K562 (cell line): ENCODE data around the gene BCL2L12. TPM values are rescaled to one million over a fixed set of nuclear protein-coding genes. Genes with fewer than 3 reads are reported as not detected.

Experiments
- C11orf30 ChIP-seq: fragments of 450-650 bp; IDR thresholded peaks from 2 replicates; pipeline ENCODE4 v1.6.1; 2016; ENCODE audit warnings: low read depth, mild to moderate bottlenecking
- GABPB1 ChIP-seq: sonication (generic); formaldehyde crosslinking; IDR thresholded peaks from 2 replicates; pipeline ENCODE4 v1.8.0; 2022; ENCODE audit warnings: mild to moderate bottlenecking, missing genetic modification reagents
- HCFC1 ChIP-seq: IDR thresholded peaks from 2 replicates; pipeline ENCODE4 v1.6.1; 2012; ENCODE audit warnings: low read depth, low read length, improper control_type of control experiment
- HNRNPUL1 ChIP-seq: fragments of 200-400 bp; formaldehyde crosslinking; IDR thresholded peaks from 2 replicates; pipeline ENCODE4 v1.6.1; 2017; ENCODE audit warnings: low read length
- LARP7 ChIP-seq: fragments of 450-650 bp; IDR thresholded peaks from 2 replicates; pipeline ENCODE4 v1.6.1; 2016
- SIX5 ChIP-seq, 2 experiments: IDR thresholded peaks; 2 replicates each; pipeline ENCODE4 v1.6.1; 2011; ENCODE audit warnings: low read length in 2 of 2, borderline replicate concordance in 1 of 2, low read depth in 1 of 2, mild to moderate bottlenecking in 1 of 2, moderate library complexity in 1 of 2; ENCODE audit not compliant: insufficient read depth in 1 of 2
- ZC3H8 ChIP-seq: fragments of 450-650 bp; IDR thresholded peaks from 2 replicates; pipeline ENCODE4 v1.6.1; 2017
- ZNF217 ChIP-seq: sonication (generic); formaldehyde crosslinking; IDR thresholded peaks from 2 replicates; pipeline ENCODE4 v1.8.0; 2022; ENCODE audit warnings: mild to moderate bottlenecking, missing genetic modification reagents
- polyA plus RNA-seq, 8 experiments: library from polyadenylated mRNA; depleted of rRNA in 4 of 8; stranded (reverse) in 5 of 8; unstranded in 3 of 8; fragments of >200 nt; fragmentation: Nextera tagmentation in 2 of 8; fragmentation: Illumina TruSeq in 1 of 8; extraction: Ambion mirVana in 2 of 8; extraction: Trizol in 1 of 8; gene quantifications; 2 replicates each; pipeline versions ENCODE4 v1.2.1 to v1.2.3, GENCODE V29; 2011 to 2014; ENCODE audit warnings: inconsistent platforms in 1 of 8, missing spikeins in 1 of 8
- total RNA-seq, 7 experiments: library from RNA; depleted of rRNA in 6 of 7; stranded (reverse); fragments of >200 nt in 6 of 7; fragmentation: Illumina TruSeq in 2 of 7; extraction: Trizol in 2 of 7; gene quantifications; 2 replicates each; pipeline versions ENCODE4 v1.2.1 to v1.2.3, GENCODE V29; 2011 to 2021; ENCODE audit warnings: low replicate concordance in 1 of 7
- TF ChIP-seq, protein P1 (sequence below): fragments of 250-450 bp; sonication (Bioruptor Pico); IDR thresholded peaks from 2 replicates; pipeline ENCODE4 v1.8.0; 2022; ENCODE audit warnings: moderate library complexity, mild to moderate bottlenecking, inconsistent platforms
- TF ChIP-seq, protein P2 (sequence below), 3 experiments: fragments of 200-800 bp in 1 of 3; sonication (Bioruptor generic) in 1 of 3; sonication (generic) in 1 of 3; formaldehyde crosslinking in 1 of 3; IDR thresholded peaks; 2 replicates each; pipeline versions ENCODE4 v1.6.1 to v1.8.0; 2016 to 2022; ENCODE audit warnings: mild to moderate bottlenecking in 2 of 3, missing compliant biosample characterization in 2 of 3, missing genetic modification characterization in 2 of 3, missing genetic modification reagents in 1 of 3
- TF ChIP-seq, protein P3 (sequence below), 2 experiments: fragments of 450-650 bp; formaldehyde crosslinking in 1 of 2; IDR thresholded peaks; 2 replicates each; pipeline versions ENCODE4 v1.4.0 to v1.6.1; 2014 to 2020; ENCODE audit warnings: mild to moderate bottlenecking in 2 of 2, borderline replicate concordance in 1 of 2, low read depth in 1 of 2

The BCL2L12 gene
- total and polyA plus RNA-seq, 9 of the 15 experiments (the other 6 are each of a cell fraction or from before 2014, with no cell fraction given): 7.4 to 263 (median 81.2) TPM

- TF ChIP-seq, protein P1, sequence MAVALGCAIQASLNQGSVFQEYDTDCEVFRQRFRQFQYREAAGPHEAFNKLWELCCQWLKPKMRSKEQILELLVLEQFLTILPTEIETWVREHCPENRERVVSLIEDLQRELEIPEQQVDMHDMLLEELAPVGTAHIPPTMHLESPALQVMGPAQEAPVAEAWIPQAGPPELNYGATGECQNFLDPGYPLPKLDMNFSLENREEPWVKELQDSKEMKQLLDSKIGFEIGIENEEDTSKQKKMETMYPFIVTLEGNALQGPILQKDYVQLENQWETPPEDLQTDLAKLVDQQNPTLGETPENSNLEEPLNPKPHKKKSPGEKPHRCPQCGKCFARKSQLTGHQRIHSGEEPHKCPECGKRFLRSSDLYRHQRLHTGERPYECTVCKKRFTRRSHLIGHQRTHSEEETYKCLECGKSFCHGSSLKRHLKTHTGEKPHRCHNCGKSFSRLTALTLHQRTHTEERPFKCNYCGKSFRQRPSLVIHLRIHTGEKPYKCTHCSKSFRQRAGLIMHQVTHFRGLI (CRISPR knock-in tag): no peak
- TF ChIP-seq, protein P2, sequence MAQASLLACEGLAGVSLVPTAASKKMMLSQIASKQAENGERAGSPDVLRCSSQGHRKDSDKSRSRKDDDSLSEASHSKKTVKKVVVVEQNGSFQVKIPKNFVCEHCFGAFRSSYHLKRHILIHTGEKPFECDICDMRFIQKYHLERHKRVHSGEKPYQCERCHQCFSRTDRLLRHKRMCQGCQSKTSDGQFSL (CRISPR knock-in tag; IDR thresholded peaks at IDR 0.05): no peak
- TF ChIP-seq, protein P2 (tag; IDR thresholded peaks at IDR 0.05): no peak
- TF ChIP-seq HCFC1: no peak
- TF ChIP-seq, protein P3, sequence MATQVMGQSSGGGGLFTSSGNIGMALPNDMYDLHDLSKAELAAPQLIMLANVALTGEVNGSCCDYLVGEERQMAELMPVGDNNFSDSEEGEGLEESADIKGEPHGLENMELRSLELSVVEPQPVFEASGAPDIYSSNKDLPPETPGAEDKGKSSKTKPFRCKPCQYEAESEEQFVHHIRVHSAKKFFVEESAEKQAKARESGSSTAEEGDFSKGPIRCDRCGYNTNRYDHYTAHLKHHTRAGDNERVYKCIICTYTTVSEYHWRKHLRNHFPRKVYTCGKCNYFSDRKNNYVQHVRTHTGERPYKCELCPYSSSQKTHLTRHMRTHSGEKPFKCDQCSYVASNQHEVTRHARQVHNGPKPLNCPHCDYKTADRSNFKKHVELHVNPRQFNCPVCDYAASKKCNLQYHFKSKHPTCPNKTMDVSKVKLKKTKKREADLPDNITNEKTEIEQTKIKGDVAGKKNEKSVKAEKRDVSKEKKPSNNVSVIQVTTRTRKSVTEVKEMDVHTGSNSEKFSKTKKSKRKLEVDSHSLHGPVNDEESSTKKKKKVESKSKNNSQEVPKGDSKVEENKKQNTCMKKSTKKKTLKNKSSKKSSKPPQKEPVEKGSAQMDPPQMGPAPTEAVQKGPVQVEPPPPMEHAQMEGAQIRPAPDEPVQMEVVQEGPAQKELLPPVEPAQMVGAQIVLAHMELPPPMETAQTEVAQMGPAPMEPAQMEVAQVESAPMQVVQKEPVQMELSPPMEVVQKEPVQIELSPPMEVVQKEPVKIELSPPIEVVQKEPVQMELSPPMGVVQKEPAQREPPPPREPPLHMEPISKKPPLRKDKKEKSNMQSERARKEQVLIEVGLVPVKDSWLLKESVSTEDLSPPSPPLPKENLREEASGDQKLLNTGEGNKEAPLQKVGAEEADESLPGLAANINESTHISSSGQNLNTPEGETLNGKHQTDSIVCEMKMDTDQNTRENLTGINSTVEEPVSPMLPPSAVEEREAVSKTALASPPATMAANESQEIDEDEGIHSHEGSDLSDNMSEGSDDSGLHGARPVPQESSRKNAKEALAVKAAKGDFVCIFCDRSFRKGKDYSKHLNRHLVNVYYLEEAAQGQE (IDR thresholded peaks at IDR 0.05; ENCODE audit: borderline replicate concordance): no peak
- TF ChIP-seq, protein P3 (CRISPR knock-in tag; IDR thresholded peaks at IDR 0.05; ENCODE audit: low read depth): no peak
- no peak for TF ChIP-seq SIX5 (IDR thresholded peaks at IDR 0.05; ENCODE audit: borderline replicate concordance in 1 of 2, insufficient read depth in 1 of 2, low read depth in 1 of 2, low read length in 2 of 2)
- TF ChIP-seq LARP7: no peak
- no peak for TF ChIP-seq ZNF217 (CRISPR knock-in tag)
- no peak for TF ChIP-seq HNRNPUL1
- no peak for TF ChIP-seq ZC3H8
- TF ChIP-seq C11orf30: no peak
- TF ChIP-seq GABPB1: no peak
Observed at GRCh38 chr19:49629659-49630058, 36.1 kb upstream of the BCL2L12 start (continued).
